Muscle of leg (tissue), 11 donors: ENCODE data around the gene LGMN. TPM values are rescaled to one million over a fixed set of nuclear protein-coding genes. Genes with fewer than 3 reads are reported as not detected.
A peak's percentile ranks its signal among the peaks of the same experiment; 100 is the strongest.

Source experiments
- DNase-seq: peaks from one replicate; pipeline ENCODE4 v3.0.0; 2013
- H3K27ac ChIP-seq: one replicate; pipeline ENCODE4 v1.5.1; 2013; ENCODE audit warnings: mild to moderate bottlenecking, low read length, control low read depth
- H3K27me3 ChIP-seq: one replicate; pipeline ENCODE4 v1.6.1; 2013; ENCODE audit warnings: low read length; ENCODE audit not compliant: control insufficient read depth, insufficient read depth
- H3K36me3 ChIP-seq: one replicate; pipeline ENCODE4 v1.6.1; 2013; ENCODE audit warnings: low read length; ENCODE audit not compliant: control insufficient read depth, insufficient read depth
- H3K4me1 ChIP-seq: one replicate; pipeline ENCODE4 v1.6.1; 2013; ENCODE audit warnings: low read length; ENCODE audit not compliant: control insufficient read depth, insufficient read depth
- H3K4me3 ChIP-seq: one replicate; pipeline ENCODE4 v1.5.1; 2013; ENCODE audit warnings: low read length, control low read depth
- H3K9me3 ChIP-seq: replicated peaks from 2 replicates; pipeline ENCODE4 v1.6.1; 2013; ENCODE audit warnings: low read depth, low read length; ENCODE audit not compliant: control insufficient read depth
- WGBS: methylation state at CpG from one replicate; pipeline ENCODE4 v1.1.5; 2013; ENCODE audit warnings: missing lambda C conversion rate; ENCODE audit not compliant: insufficient coverage; 5-methylcytosine and 5-hydroxymethylcytosine counted together
- polyA plus RNA-seq, 8 donors: library from polyadenylated mRNA; unstranded; fragments of 120-200 nt; gene quantifications; one replicate each; pipeline versions ENCODE4 v1.2.1 to v1.2.3, GENCODE V29; 2013; ENCODE audit warnings: inconsistent platforms in 1 of 8, low replicate concordance in 1 of 8; ENCODE audit not compliant: insufficient read length in 8 of 8, insufficient read depth in 1 of 8
- total RNA-seq: library from RNA; stranded (reverse); fragments of 120-200 nt; gene quantifications from one replicate; pipeline ENCODE4 v1.2.4, GENCODE V29; 2013

LGMN gene
- total and polyA plus RNA-seq, 9 donors = 60.1 to 104 (median 91.9) TPM

GRCh38 chr14:92729634-92730358 is 18.6 kb downstream of the LGMN start:
- 83% methylated on average over 2 of the region's 14 CpGs for WGBS
- no peaks in the 10 kb centered on the region for H3K9me3 ChIP-seq
- DNase-seq = no peak
- H3K4me1 ChIP-seq = peaks cover 11% of the 10 kb centered on the region
- no peak overlapping the region for H3K4me3 ChIP-seq
- H3K36me3 ChIP-seq = peaks cover 20% of the 10 kb centered on the region
- no peak overlapping the region for H3K27ac ChIP-seq
- no peaks in the 10 kb centered on the region for H3K27me3 ChIP-seq

- Histone ChIP-seq H3K4me3 (no peak overlapping the region), H3K27me3 (no peaks in the 10 kb centered on the region), H3K27ac (no peak overlapping the region), H3K9me3 (no peaks in the 10 kb centered on the region), H3K36me3 (peaks cover 20% of the 10 kb centered on the region), H3K4me1 (peaks cover 19% of the 10 kb centered on the region)
- WGBS = 79% methylated on average over 8 of the region's 8 CpGs
- DNase-seq = peak; percentile 56
Measured at GRCh38 chr14:92728759-92729364, 19.6 kb downstream of the LGMN start.

GRCh38 chr14:92726933-92727262 is 21.5 kb downstream of the LGMN start:
- Histone ChIP-seq H3K9me3 (no peaks in the 10 kb centered on the region), H3K4me3 (no peak overlapping the region), H3K27me3 (no peaks in the 10 kb centered on the region), H3K27ac (no peak overlapping the region), H3K36me3 (peaks cover 12% of the 10 kb centered on the region), H3K4me1 (peaks cover 19% of the 10 kb centered on the region)
- no peak for DNase-seq
- 90% methylated on average over 3 of the region's 8 CpGs for WGBS

GRCh38 chr14:92726135-92726932 is 22.1 kb downstream of the LGMN start:
- H3K27ac ChIP-seq = no peak overlapping the region
- WGBS = 92% methylated on average over 4 of the region's 12 CpGs
- no peaks in the 10 kb centered on the region for H3K9me3 ChIP-seq
- peaks cover 19% of the 10 kb centered on the region for H3K4me1 ChIP-seq
- H3K36me3 ChIP-seq = peaks cover 9% of the 10 kb centered on the region
- no peaks in the 10 kb centered on the region for H3K27me3 ChIP-seq
- no peak overlapping the region for H3K4me3 ChIP-seq
- DNase-seq = no peak

GRCh38 chr14:92724516-92725340 is 23.7 kb downstream of the LGMN start:
- peak; percentile 50 for DNase-seq
- 88% methylated on average over 12 of the region's 14 CpGs for WGBS
- Histone ChIP-seq H3K4me3 (no peak overlapping the region), H3K9me3 (no peaks in the 10 kb centered on the region), H3K27ac (peak overlapping the region; percentile 82), H3K36me3 (peaks cover 10% of the 10 kb centered on the region), H3K4me1 (peaks cover 22% of the 10 kb centered on the region), H3K27me3 (no peaks in the 10 kb centered on the region)

GRCh38 chr14:92719890-92720323 is 28.5 kb downstream of the LGMN start:
- Histone ChIP-seq H3K9me3 (no peaks in the 10 kb centered on the region), H3K36me3 (peaks cover 9% of the 10 kb centered on the region), H3K27ac (peak overlapping the region; percentile 15), H3K27me3 (no peaks in the 10 kb centered on the region), H3K4me3 (no peak overlapping the region), H3K4me1 (peaks cover 31% of the 10 kb centered on the region)
- DNase-seq = peak; percentile 75
- WGBS = no CpG with 5 or more reads among the region's 5 CpGs

GRCh38 chr14:92719421-92719820 is 29.0 kb downstream of the LGMN start:
- Histone ChIP-seq H3K4me1 (peaks cover 26% of the 10 kb centered on the region), H3K4me3 (no peak overlapping the region), H3K27ac (peak overlapping the region; percentile 15), H3K27me3 (no peaks in the 10 kb centered on the region), H3K36me3 (peaks cover 9% of the 10 kb centered on the region), H3K9me3 (no peaks in the 10 kb centered on the region)
- WGBS = no CpG with 5 or more reads among the region's 2 CpGs
- peak; percentile 94 for DNase-seq

GRCh38 chr14:92718664-92719063 is 29.8 kb downstream of the LGMN start:
- DNase-seq = no peak
- Histone ChIP-seq H3K4me3 (no peak overlapping the region), H3K9me3 (no peaks in the 10 kb centered on the region), H3K27me3 (no peaks in the 10 kb centered on the region), H3K27ac (no peak overlapping the region), H3K4me1 (peaks cover 22% of the 10 kb centered on the region), H3K36me3 (peaks cover 9% of the 10 kb centered on the region)
- 90% methylated on average over 6 of the region's 8 CpGs for WGBS

GRCh38 chr14:92717571-92718042 is 30.8 kb downstream of the LGMN start:
- H3K9me3 ChIP-seq = no peaks in the 10 kb centered on the region
- DNase-seq = no peak
- H3K4me1 ChIP-seq = peaks cover 22% of the 10 kb centered on the region
- peaks cover 12% of the 10 kb centered on the region for H3K36me3 ChIP-seq
- peak overlapping the region; percentile 37 for H3K27ac ChIP-seq
- 46% methylated on average over 11 of the region's 11 CpGs for WGBS
- H3K4me3 ChIP-seq = no peak overlapping the region
- no peaks in the 10 kb centered on the region for H3K27me3 ChIP-seq
